ENCODE data around the gene ACOT8.

ACOT8 gene

DNA sequence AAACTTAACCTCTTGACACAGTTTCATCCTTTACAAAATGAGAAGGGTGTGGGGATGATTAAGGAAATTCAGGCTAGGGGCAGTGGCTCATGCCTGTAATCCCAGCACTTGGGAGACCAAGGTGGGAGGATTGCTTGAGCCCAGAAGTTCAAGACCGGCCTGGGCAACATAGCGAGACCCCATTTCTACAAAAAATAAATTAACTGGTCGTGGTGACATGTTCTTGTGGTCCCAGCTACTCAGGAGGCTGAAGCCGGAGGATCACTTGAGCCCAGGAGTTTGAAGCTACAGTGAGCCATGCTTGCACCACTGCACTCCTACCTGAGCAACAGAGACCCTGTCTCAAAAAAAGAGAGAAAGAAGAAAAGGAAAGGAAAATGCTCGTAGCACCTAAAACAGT, 9.3 kb upstream of the ACOT8 start:
- TF ChIP-seq EZH2phosphoT487 (IDR thresholded peaks at IDR 0.05; ENCODE audit: low read depth), result no peak
- TF ChIP-seq, protein P1, sequence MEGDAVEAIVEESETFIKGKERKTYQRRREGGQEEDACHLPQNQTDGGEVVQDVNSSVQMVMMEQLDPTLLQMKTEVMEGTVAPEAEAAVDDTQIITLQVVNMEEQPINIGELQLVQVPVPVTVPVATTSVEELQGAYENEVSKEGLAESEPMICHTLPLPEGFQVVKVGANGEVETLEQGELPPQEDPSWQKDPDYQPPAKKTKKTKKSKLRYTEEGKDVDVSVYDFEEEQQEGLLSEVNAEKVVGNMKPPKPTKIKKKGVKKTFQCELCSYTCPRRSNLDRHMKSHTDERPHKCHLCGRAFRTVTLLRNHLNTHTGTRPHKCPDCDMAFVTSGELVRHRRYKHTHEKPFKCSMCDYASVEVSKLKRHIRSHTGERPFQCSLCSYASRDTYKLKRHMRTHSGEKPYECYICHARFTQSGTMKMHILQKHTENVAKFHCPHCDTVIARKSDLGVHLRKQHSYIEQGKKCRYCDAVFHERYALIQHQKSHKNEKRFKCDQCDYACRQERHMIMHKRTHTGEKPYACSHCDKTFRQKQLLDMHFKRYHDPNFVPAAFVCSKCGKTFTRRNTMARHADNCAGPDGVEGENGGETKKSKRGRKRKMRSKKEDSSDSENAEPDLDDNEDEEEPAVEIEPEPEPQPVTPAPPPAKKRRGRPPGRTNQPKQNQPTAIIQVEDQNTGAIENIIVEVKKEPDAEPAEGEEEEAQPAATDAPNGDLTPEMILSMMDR (IDR thresholded peaks at IDR 0.05; ENCODE audit: low read depth, low read length), result no peak
- H4K20me1 ChIP-seq (ENCODE audit: insufficient read depth, low read length), result no peaks in the 10 kb centered on the region
- no peaks in the 10 kb centered on the region for H3K36me3 ChIP-seq (replicated peaks; ENCODE audit: low read depth, low read length)
- H3K9ac ChIP-seq (ENCODE audit: low read length), result no peak overlapping the region
- H3K4me1 ChIP-seq (ENCODE audit: low read length), result no peaks in the 10 kb centered on the region
- no peak overlapping the region for H3K27ac ChIP-seq (ENCODE audit: low read length)
- H3K79me2 ChIP-seq (ENCODE audit: low read length), result no peaks in the 10 kb centered on the region
- H3K27me3 ChIP-seq (ENCODE audit: low read depth, low read length), result no peaks in the 10 kb centered on the region
- H2AFZ ChIP-seq (ENCODE audit: low read depth, low read length), result no peak overlapping the region
- H3K9me3 ChIP-seq (ENCODE audit: insufficient read depth, low read length), result no peaks in the 10 kb centered on the region
- no peak overlapping the region for H3K4me3 ChIP-seq (ENCODE audit: low read length)
- no peak overlapping the region for H3K4me2 ChIP-seq (ENCODE audit: low read length)

DNA sequence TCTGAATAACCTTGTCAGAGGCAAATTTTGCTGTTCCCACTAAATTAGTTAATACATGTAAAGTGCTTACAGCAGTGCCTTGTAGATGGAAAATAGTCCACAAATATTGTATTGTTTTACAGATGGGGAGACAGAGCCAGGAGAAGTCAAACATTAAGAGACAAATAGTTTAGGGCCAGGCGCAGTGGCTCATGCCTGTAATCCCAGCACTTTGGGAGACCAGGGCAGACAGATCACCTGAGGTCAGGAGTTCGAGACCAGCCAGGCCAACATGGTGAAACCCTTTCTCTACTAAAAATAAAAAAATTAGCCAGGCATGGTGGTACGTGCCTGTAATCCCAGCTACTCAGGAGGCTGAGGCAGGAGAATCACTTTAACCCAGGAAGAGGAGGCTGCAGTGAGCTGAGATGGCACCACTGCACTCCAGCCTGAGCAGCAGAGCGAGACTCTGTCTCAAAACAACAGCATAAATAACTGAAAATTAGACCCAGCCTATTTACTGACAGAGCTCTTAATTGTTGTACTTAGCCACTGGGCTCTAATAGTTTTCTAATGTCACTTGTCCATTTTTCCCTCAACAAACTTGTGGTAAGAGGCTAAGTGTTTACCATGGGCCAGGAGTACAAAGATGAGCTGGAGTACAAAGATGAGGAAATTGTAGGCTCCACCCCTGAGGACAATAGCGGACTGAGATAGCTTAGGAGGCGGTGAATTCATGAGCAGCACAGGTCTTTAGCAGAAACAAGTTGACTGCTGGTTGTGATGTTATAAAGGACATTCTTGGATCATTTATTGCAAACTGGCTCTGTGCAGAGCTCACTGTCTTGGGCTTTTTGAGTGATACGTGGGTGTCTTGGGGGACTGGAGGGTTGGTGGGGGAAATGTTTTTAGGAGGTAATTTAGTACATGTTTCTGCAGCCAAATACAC, 6.6 kb upstream of the ACOT8 start:
- H3K4me1 ChIP-seq (ENCODE audit: low read length), result no peaks in the 10 kb centered on the region
- no peak overlapping the region for H3K4me3 ChIP-seq (ENCODE audit: low read length)
- no peaks in the 10 kb centered on the region for H3K79me2 ChIP-seq (ENCODE audit: low read length)
- H3K4me2 ChIP-seq (ENCODE audit: low read length), result no peak overlapping the region
- no peak overlapping the region for H2AFZ ChIP-seq (ENCODE audit: low read depth, low read length)
- H3K9ac ChIP-seq (ENCODE audit: low read length), result no peak overlapping the region
- no peak for TF ChIP-seq EZH2phosphoT487 (IDR thresholded peaks at IDR 0.05; ENCODE audit: low read depth)
- TF ChIP-seq, protein P1 (IDR thresholded peaks at IDR 0.05; ENCODE audit: low read depth, low read length), result no peak
- H3K9me3 ChIP-seq (ENCODE audit: insufficient read depth, low read length), result no peaks in the 10 kb centered on the region
- H3K27ac ChIP-seq (ENCODE audit: low read length), result no peak overlapping the region
- H3K36me3 ChIP-seq (replicated peaks; ENCODE audit: low read depth, low read length), result no peaks in the 10 kb centered on the region
- no peaks in the 10 kb centered on the region for H4K20me1 ChIP-seq (ENCODE audit: insufficient read depth, low read length)
- H3K27me3 ChIP-seq (ENCODE audit: low read depth, low read length), result no peaks in the 10 kb centered on the region

DNA sequence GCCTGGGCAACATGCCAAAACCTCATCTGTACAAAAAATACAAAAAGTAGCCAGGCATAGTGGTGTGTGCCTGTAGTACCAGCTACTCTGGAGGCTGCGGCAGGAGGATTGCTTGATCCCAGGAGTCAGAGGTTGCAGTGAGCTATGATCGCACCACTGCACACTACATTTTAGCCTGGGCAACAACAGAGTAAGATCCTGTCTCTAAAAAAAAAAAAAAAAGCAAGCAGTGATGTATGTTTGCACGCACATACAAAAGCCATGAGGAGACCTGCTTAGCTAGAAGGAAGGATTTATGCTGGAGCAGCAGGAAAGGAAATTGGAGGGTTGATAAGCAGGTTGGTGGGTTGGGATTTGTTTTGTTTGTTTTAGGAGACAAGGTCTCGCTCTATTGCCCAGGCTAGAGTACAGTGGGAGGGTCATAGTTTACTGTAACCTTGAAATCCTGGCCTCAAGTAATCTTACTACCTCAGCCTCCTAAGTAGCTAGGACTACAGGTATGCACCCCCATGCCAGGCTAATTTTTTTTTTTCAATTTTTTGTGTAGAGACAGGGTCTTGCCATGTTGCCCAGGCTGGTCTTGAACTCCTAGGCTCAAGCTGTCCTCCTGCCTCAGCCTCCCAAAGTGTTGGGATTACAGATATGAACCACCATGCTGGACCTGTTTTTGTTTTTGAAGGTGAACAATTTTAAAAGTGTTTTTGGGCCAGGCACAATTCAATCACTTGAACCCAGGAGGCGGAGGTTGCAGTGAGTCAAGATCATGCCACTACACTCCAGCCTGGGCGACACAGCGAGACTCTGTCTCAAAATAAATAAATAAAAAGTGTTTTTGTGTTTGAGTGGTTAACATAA, 4.3 kb upstream of the ACOT8 start:
- peaks cover 10% of the 10 kb centered on the region for H3K4me1 ChIP-seq (ENCODE audit: low read length)
- TF ChIP-seq, protein P1 (IDR thresholded peaks at IDR 0.05; ENCODE audit: low read depth, low read length), result no peak
- TF ChIP-seq EZH2phosphoT487 (IDR thresholded peaks at IDR 0.05; ENCODE audit: low read depth), result no peak
- H3K27me3 ChIP-seq (ENCODE audit: low read depth, low read length), result no peaks in the 10 kb centered on the region
- H3K9ac ChIP-seq (ENCODE audit: low read length), result no peak overlapping the region
- H2AFZ ChIP-seq (ENCODE audit: low read depth, low read length), result no peak overlapping the region
- no peak overlapping the region for H3K4me2 ChIP-seq (ENCODE audit: low read length)
- no peaks in the 10 kb centered on the region for H4K20me1 ChIP-seq (ENCODE audit: insufficient read depth, low read length)
- no peak overlapping the region for H3K27ac ChIP-seq (ENCODE audit: low read length)
- H3K36me3 ChIP-seq (replicated peaks; ENCODE audit: low read depth, low read length), result no peaks in the 10 kb centered on the region
- H3K4me3 ChIP-seq (ENCODE audit: low read length), result no peak overlapping the region
- no peaks in the 10 kb centered on the region for H3K9me3 ChIP-seq (ENCODE audit: insufficient read depth, low read length)
- peaks cover 10% of the 10 kb centered on the region for H3K79me2 ChIP-seq (ENCODE audit: low read length)
